Calu3 (cell line): Measurements from ENCODE around the gene TAS2R13. TPM values are rescaled to one million over a fixed set of nuclear protein-coding genes. Genes with fewer than 3 reads are reported as not detected.

ENCODE experiments used
- BruUV-seq: library from RNA; stranded (reverse); fragments of 400-500 nt; replicated peaks from 2 replicates; lab custom pipeline; 2021; lab: Mats Ljungman, UMichigan
- CTCF ChIA-PET: fragments of 300-600 bp; sonication (Branson Sonifier 250); formaldehyde crosslinking; loops from one replicate; lab custom pipeline; 2022; ENCODE audit warnings: antibody characterized with exemption; lab: Charles Lee
- DNase-seq: peaks from one replicate; pipeline ENCODE4 v3.0.0; 2022
- H3K27ac Mint-ChIP-seq: one replicate; pipeline ENCODE4 v1.8.0; 2022; ENCODE audit warnings: mixed read lengths; ENCODE audit not compliant: unreplicated experiment
- H3K27me3 Mint-ChIP-seq: one replicate; pipeline ENCODE4 v1.8.0; 2022; ENCODE audit warnings: mixed read lengths; ENCODE audit not compliant: unreplicated experiment
- H3K36me3 Mint-ChIP-seq: one replicate; pipeline ENCODE4 v1.8.0; 2022; ENCODE audit warnings: mild to moderate bottlenecking, moderate library complexity, mixed read lengths; ENCODE audit not compliant: insufficient read depth, unreplicated experiment
- H3K4me1 Mint-ChIP-seq: one replicate; pipeline ENCODE4 v1.8.0; 2022; ENCODE audit warnings: mild to moderate bottlenecking, low read depth, mixed read lengths; ENCODE audit not compliant: unreplicated experiment
- H3K4me3 Mint-ChIP-seq: one replicate; pipeline ENCODE4 v1.8.0; 2022; ENCODE audit warnings: mild to moderate bottlenecking, low read depth, moderate library complexity, mixed read lengths; ENCODE audit not compliant: unreplicated experiment
- H3K9me3 Mint-ChIP-seq: one replicate; pipeline ENCODE4 v1.8.0; 2022; ENCODE audit warnings: low read depth, mixed read lengths; ENCODE audit not compliant: unreplicated experiment
- CTCF ChIP-seq: fragments of 200-600 bp; IDR thresholded peaks from one replicate; pipeline ENCODE4 v1.8.0; 2022; ENCODE audit warnings: antibody characterized with exemption; ENCODE audit not compliant: unreplicated experiment
- intact Hi-C: fragments of 100-400 bp; cut with micrococcal nuclease; formaldehyde crosslinking; loops from one replicate; pipeline ENCODE4 v1.10.0; 2022; ENCODE audit not compliant: unreplicated experiment
- total RNA-seq: library from RNA; stranded (reverse); gene quantifications from 2 replicates; pipeline ENCODE4 v1.2.3, GENCODE V29; 2022

TAS2R13 gene
- total RNA-seq, 1 experiment from 2014 or later: 2.5 TPM

- no peak within 1 kb of the TSS for H3K27ac Mint-ChIP-seq
These were observed 29.8 kb upstream of the TAS2R13 start, which contains the start of gene TAS2R14 for GRCh38 chr12:10939163-10939562. Gene TAS2R14, minus strand, starts transcription at chr12:10939263. Its CDS starts 56 bp downstream, at chr12:10939207.

GRCh38 chr12:10936506-10936905 is 27.1 kb upstream of the TAS2R13 start:
- Mint-ChIP-seq H3K27me3 (no peaks in the 10 kb centered on the region), H3K4me3 (no peak overlapping the region), H3K9me3 (no peaks in the 10 kb centered on the region), H3K4me1 (peaks cover 15% of the 10 kb centered on the region), H3K27ac (no peak overlapping the region), H3K36me3 (no peaks in the 10 kb centered on the region)
- no peak for TF ChIP-seq CTCF
- BruUV-seq: no TSS peak
- DNase-seq: no peak
- intact Hi-C loops: no loop called here
- CTCF ChIA-PET: no interaction called here

More at GRCh38 chr12:10939163-10939562, 29.8 kb upstream of the TAS2R13 start, which contains the start of gene TAS2R14:
- H3K36me3 Mint-ChIP-seq: peaks cover 2% of the 10 kb centered on the region
- H3K4me1 Mint-ChIP-seq: peaks cover 36% of the 10 kb centered on the region
- H3K27me3 Mint-ChIP-seq: no peaks in the 10 kb centered on the region
- CTCF ChIA-PET: no interaction called here
- H3K4me3 Mint-ChIP-seq: no peak within 1 kb of the TSS
- intact Hi-C loops: no loop called here
- no peak for TF ChIP-seq CTCF
- no TSS peak for BruUV-seq
- H3K9me3 Mint-ChIP-seq: peaks cover 5% of the 10 kb centered on the region
- DNase-seq: no peak

- no TSS peak for BruUV-seq
- CTCF ChIA-PET: no interaction called here
These were observed 19.5 kb upstream of the TAS2R13 start, which contains the start of gene PRH2 for GRCh38 chr12:10928746-10929286. Gene PRH2, plus strand, starts transcription at chr12:10929236. Its CDS starts 38 bp downstream, at chr12:10929274.

GRCh38 chr12:10926269-10926668 is 16.9 kb upstream of the TAS2R13 start:
- no TSS peak for BruUV-seq
- no peaks in the 10 kb centered on the region for H3K9me3 Mint-ChIP-seq
- no peaks in the 10 kb centered on the region for H3K4me1 Mint-ChIP-seq
- H3K27me3 Mint-ChIP-seq: no peaks in the 10 kb centered on the region
- no peak for DNase-seq
- intact Hi-C loops: no loop called here
- no peaks in the 10 kb centered on the region for H3K36me3 Mint-ChIP-seq
- CTCF ChIA-PET: no interaction called here
- no peak overlapping the region for H3K4me3 Mint-ChIP-seq
- no peak for TF ChIP-seq CTCF
- no peak overlapping the region for H3K27ac Mint-ChIP-seq

More at GRCh38 chr12:10928746-10929286, 19.5 kb upstream of the TAS2R13 start, which contains the start of gene PRH2:
- no peak for TF ChIP-seq CTCF
- Mint-ChIP-seq H3K9me3 (no peaks in the 10 kb centered on the region), H3K36me3 (no peaks in the 10 kb centered on the region), H3K27me3 (no peaks in the 10 kb centered on the region), H3K4me3 (no peak within 1 kb of the TSS), H3K4me1 (no peaks in the 10 kb centered on the region), H3K27ac (no peak within 1 kb of the TSS)
- intact Hi-C loops: no loop called here
- no peak for DNase-seq
